ENCODE results near the gene LRRC74A. TPM values are rescaled to one million over a fixed set of nuclear protein-coding genes. Genes with fewer than 3 reads are reported as not detected.

The LRRC74A gene
- total RNA-seq, 2 experiments from 2014 or later: not detected

GRCh38 chr14:76811561-76811960 lies 14.6 kb upstream of the LRRC74A start:
- no peaks in the 10 kb centered on the region for H3K9me3 Mint-ChIP-seq
- peaks cover 23% of the 10 kb centered on the region for H3K4me1 Mint-ChIP-seq (ENCODE audit: low read depth)
- peak overlapping the region; percentile 84 for H3K27ac Mint-ChIP-seq
- POLR2A ChIA-PET: interaction anchor here (0.8 to 1.4 kb wide), 3 partner anchors 8 to 102 kb away, joined by 3 to 6 read pairs (median 3); no protein-coding TSS in a partner anchor
- peak overlapping the region; percentile 86 for H3K4me3 Mint-ChIP-seq
- intact Hi-C loops (cut with micrococcal nuclease): no loop called here
- H3K36me3 Mint-ChIP-seq (ENCODE audit: low read depth): peaks cover 22% of the 10 kb centered on the region
- CTCF ChIA-PET: interaction anchor here (0.9 to 4.8 kb wide), 9 partner anchors 9 to 242 kb away, joined by 3 to 36 read pairs (median 3); no protein-coding TSS in a partner anchor
- no peaks in the 10 kb centered on the region for H3K27me3 Mint-ChIP-seq
- TF ChIP-seq CTCF (IDR thresholded peaks at IDR 0.05): no peak
- DNase-seq: no peak
- ATAC-seq: no peak

GRCh38 chr14:76812093-76812421 lies 14.2 kb upstream of the LRRC74A start:
- Mint-ChIP-seq H3K27me3 (no peaks in the 10 kb centered on the region), H3K27ac (peak overlapping the region; percentile 84), H3K36me3 (ENCODE audit: low read depth) (peaks cover 18% of the 10 kb centered on the region), H3K4me1 (ENCODE audit: low read depth) (peaks cover 23% of the 10 kb centered on the region), H3K4me3 (peak overlapping the region; percentile 86), H3K9me3 (no peaks in the 10 kb centered on the region)
- DNase-seq (peak; percentile 21), ATAC-seq (no peak)
- intact Hi-C loops (cut with micrococcal nuclease): no loop called here
- CTCF ChIA-PET: interaction anchor here (0.9 to 4.8 kb wide), 5 partner anchors 27 to 111 kb away, joined by 3 to 36 read pairs (median 4); no protein-coding TSS in a partner anchor
- POLR2A ChIA-PET: interaction anchor here (0.6 to 2.1 kb wide), 6 partner anchors 9 to 102 kb away, joined by 3 to 6 read pairs (median 3); no protein-coding TSS in a partner anchor
- TF ChIP-seq CTCF (IDR thresholded peaks at IDR 0.05): no peak

GRCh38 chr14:76812422-76813383 lies 13.5 kb upstream of the LRRC74A start, which contains the start of gene ANGEL1:
ANGEL1 (minus strand) TSS chr14:76812882; CDS start chr14:76812827, 55 bp downstream.
- TF ChIP-seq CTCF (IDR thresholded peaks at IDR 0.05): no peak
- Mint-ChIP-seq H3K27me3 (no peaks in the 10 kb centered on the region), H3K27ac (peak within 1 kb of the TSS; percentile 84), H3K4me3 (peak within 1 kb of the TSS; percentile 86), H3K36me3 (ENCODE audit: low read depth) (peaks cover 15% of the 10 kb centered on the region), H3K9me3 (no peaks in the 10 kb centered on the region), H3K4me1 (ENCODE audit: low read depth) (peaks cover 23% of the 10 kb centered on the region)
- intact Hi-C loops (cut with micrococcal nuclease): no loop called here
- peak; percentile 91 for ATAC-seq
- DNase-seq: peak; percentile 97
- POLR2A ChIA-PET: interaction anchor here (0.6 to 2.1 kb wide), 9 partner anchors 9 to 374 kb away, joined by 3 to 6 read pairs (median 3); no protein-coding TSS in a partner anchor
- CTCF ChIA-PET: interaction anchor here (0.9 to 4.8 kb wide), 4 partner anchors 28 to 110 kb away, joined by 3 to 36 read pairs (median 20); no protein-coding TSS in a partner anchor

GRCh38 chr14:76814726-76815645 lies 11.2 kb upstream of the LRRC74A start:
- intact Hi-C loops (cut with micrococcal nuclease): no loop called here
- no peaks in the 10 kb centered on the region for H3K9me3 Mint-ChIP-seq
- H3K4me1 Mint-ChIP-seq (ENCODE audit: low read depth): peaks cover 15% of the 10 kb centered on the region
- H3K4me3 Mint-ChIP-seq: no peak overlapping the region
- DNase-seq (no peak), ATAC-seq (no peak)
- CTCF ChIA-PET: interaction anchor here (1.1 kb wide), 1 partner anchor 256 kb away, joined by 4 read pairs; no protein-coding TSS in a partner anchor
- H3K36me3 Mint-ChIP-seq (ENCODE audit: low read depth): no peaks in the 10 kb centered on the region
- POLR2A ChIA-PET: interaction anchor here (0.7 kb wide), 1 partner anchor 12 kb away, joined by 3 read pairs; no protein-coding TSS in a partner anchor
- H3K27ac Mint-ChIP-seq: no peak overlapping the region
- H3K27me3 Mint-ChIP-seq: peaks cover 2% of the 10 kb centered on the region
- no peak for TF ChIP-seq CTCF (IDR thresholded peaks at IDR 0.05)
